HG02981 (cell line): ENCODE results near the gene AKNA.

Experiments used
- ATAC-seq: cut with Tn5 transposase; IDR thresholded peaks from one replicate; pipeline ENCODE4 v1.9.1; 2021; ENCODE audit warnings: mild to moderate bottlenecking, moderate library complexity; ENCODE audit not compliant: unreplicated experiment

AKNA gene

GRCh38 chr9:114288193-114289091, 99.3 kb downstream of the AKNA start:
- no peak for ATAC-seq

GRCh38 chr9:114287763-114288192, 100.0 kb downstream of the AKNA start:
- ATAC-seq: no peak

- ATAC-seq: no peak
These were observed 100.6 kb downstream of the AKNA start for GRCh38 chr9:114287001-114287762.

GRCh38 chr9:114286146-114286679, 101.6 kb downstream of the AKNA start:
- no peak for ATAC-seq

GRCh38 chr9:114285166-114285867, 102.5 kb downstream of the AKNA start:
- no peak for ATAC-seq

GRCh38 chr9:114284316-114285060, 103.3 kb downstream of the AKNA start:
- ATAC-seq: no peak
